Small intestine (tissue), 7 donors: Measurements from ENCODE around the gene C1orf21. TPM values are rescaled to one million over a fixed set of nuclear protein-coding genes. Genes with fewer than 3 reads are reported as not detected.
A peak's percentile ranks its signal among the peaks of the same experiment; 100 is the strongest.

Experiments used
- DNase-seq, 2 donors: peaks; one replicate each; pipeline versions ENCODE4 v3.0.0 to v3.0.0-alpha.2; 2013
- FAIRE-seq: peaks from 2 replicates; lab custom pipeline; 2012; peaks lifted over from hg19 to GRCh38; lab: Jason Lieb, UNC
- H3K27ac ChIP-seq, 3 donors: one replicate each; pipeline ENCODE4 v1.5.1; 2013; ENCODE audit warnings: low read length in 2 of 3, mild to moderate bottlenecking in 2 of 3, control low read depth in 1 of 3, inconsistent platforms in 1 of 3, low read depth in 1 of 3, moderate library complexity in 1 of 3
- H3K27me3 ChIP-seq, 3 donors: one replicate each; pipeline ENCODE4 v1.6.1; 2013; ENCODE audit warnings: low read length in 3 of 3, inconsistent platforms in 1 of 3; ENCODE audit not compliant: control insufficient read depth in 3 of 3, insufficient read depth in 3 of 3
- H3K36me3 ChIP-seq, 3 donors: one replicate each; pipeline ENCODE4 v1.6.1; 2013; ENCODE audit warnings: low read length in 3 of 3, inconsistent platforms in 1 of 3, low read depth in 1 of 3, mild to moderate bottlenecking in 1 of 3, moderate library complexity in 1 of 3; ENCODE audit not compliant: control insufficient read depth in 3 of 3, insufficient read depth in 2 of 3
- H3K4me1 ChIP-seq, 3 donors: one replicate each; pipeline ENCODE4 v1.6.1; 2013; ENCODE audit warnings: low read length in 2 of 3, inconsistent platforms in 1 of 3, low read depth in 1 of 3, mild to moderate bottlenecking in 1 of 3, moderate library complexity in 1 of 3; ENCODE audit not compliant: control insufficient read depth in 3 of 3, insufficient read depth in 2 of 3
- H3K4me3 ChIP-seq, 3 donors: one replicate each; pipeline ENCODE4 v1.5.1; 2013; ENCODE audit warnings: low read length in 3 of 3, control low read depth in 1 of 3, inconsistent platforms in 1 of 3, low read depth in 1 of 3, mild to moderate bottlenecking in 1 of 3, moderate library complexity in 1 of 3
- H3K9me3 ChIP-seq, 2 donors: one replicate each; pipeline ENCODE4 v1.6.1; 2013; ENCODE audit warnings: low read depth in 1 of 2, low read length in 1 of 2; ENCODE audit not compliant: control insufficient read depth in 2 of 2, insufficient read depth in 1 of 2
- WGBS, 3 donors: extraction: QIAGEN DNeasy Blood & Tissue Kit; methylation state at CpG; one replicate each; pipeline ENCODE4 v1.1.7; 2013; 5-methylcytosine and 5-hydroxymethylcytosine counted together
- polyA plus RNA-seq, 4 donors: library from polyadenylated mRNA; stranded (reverse) in 3 of 4; unstranded in 1 of 4; fragments of 200-250 nt in 3 of 4; fragments of 120-200 nt in 1 of 4; gene quantifications; one replicate each; pipeline versions ENCODE4 v1.2.1 to v1.2.3, GENCODE V29; 2013
- donor health status: healthy with polysubstance abuse.
- donor health status: control.
- donor health status: control.
- donor health status: Bipolar disorder and iron deficiency.
- donor health status: healthy.

The C1orf21 gene
- polyA plus RNA-seq, 4 donors, result 36.5 to 78.3 (median 58.9) TPM

DNA sequence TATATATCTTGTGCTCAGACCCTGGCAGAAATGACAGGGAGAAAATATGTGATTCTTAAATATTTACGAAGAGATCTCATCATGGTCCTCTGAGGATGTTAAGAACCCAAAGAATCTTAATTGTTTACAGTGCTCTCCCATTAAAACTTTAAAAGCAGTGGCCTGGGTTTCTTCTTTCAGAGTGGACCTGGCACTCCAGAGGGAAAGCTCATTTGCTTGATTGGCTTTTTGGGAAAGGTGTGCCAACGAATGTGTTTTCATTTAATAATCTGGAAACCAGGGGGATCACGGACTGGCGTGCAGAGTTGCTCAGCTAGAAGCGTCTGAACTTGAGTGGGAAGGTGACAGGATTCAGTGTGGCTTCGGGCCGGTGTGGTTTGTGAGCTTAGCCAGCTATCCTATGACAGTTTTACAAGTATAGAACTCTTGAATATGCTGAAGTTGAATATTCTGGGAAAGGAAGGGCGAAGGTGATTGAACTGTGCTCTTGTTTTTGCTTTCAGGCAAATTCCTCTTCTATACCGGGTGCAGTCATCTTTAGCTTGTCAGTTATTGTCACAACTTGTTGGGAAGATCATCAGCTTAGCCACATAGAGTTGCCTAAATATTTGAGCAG is 154.8 kb downstream of the C1orf21 start:
- Histone ChIP-seq H3K9me3 (no peaks in the 10 kb centered on the region), H3K4me1 (no peaks in the 10 kb centered on the region), H3K36me3 (no peaks in the 10 kb centered on the region), H3K27me3 (no peaks in the 10 kb centered on the region), H3K4me3 (no peak overlapping the region), H3K27ac (peak overlapping the region in 1 of 3 donors; percentile 11)
- DNase-seq (no peak), FAIRE-seq (no peak)
- 80 to 90% (median 86%) methylated on average over 9 of the region's 9 CpGs for WGBS, 3 donors

DNA sequence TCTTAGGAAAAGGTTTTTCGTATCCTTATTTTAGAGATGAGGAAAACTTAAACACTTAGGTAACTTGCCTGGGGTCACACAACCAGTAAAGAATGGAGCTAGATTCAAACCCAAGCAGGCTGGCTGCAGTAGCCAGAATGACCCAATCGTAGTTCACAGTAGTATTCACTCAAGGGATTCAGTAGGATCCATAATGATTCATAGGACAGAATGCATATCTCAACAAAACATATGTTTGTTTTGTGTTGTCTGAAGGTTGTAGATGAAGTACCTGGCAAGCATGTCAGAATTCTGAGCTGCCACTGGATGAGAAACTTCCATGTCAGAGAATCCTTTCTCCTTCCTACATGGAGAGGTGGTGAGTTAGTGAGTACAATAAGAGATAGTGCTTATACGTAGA is 155.5 kb downstream of the C1orf21 start:
- no peak for DNase-seq
- Histone ChIP-seq H3K9me3 (no peaks in the 10 kb centered on the region), H3K27ac (no peak overlapping the region), H3K36me3 (no peaks in the 10 kb centered on the region), H3K27me3 (no peaks in the 10 kb centered on the region), H3K4me3 (no peak overlapping the region), H3K4me1 (no peaks in the 10 kb centered on the region)
- 87 to 96% (median 90%) methylated on average over 3 of the region's 3 CpGs for WGBS, 3 donors
- no peak for FAIRE-seq

DNA sequence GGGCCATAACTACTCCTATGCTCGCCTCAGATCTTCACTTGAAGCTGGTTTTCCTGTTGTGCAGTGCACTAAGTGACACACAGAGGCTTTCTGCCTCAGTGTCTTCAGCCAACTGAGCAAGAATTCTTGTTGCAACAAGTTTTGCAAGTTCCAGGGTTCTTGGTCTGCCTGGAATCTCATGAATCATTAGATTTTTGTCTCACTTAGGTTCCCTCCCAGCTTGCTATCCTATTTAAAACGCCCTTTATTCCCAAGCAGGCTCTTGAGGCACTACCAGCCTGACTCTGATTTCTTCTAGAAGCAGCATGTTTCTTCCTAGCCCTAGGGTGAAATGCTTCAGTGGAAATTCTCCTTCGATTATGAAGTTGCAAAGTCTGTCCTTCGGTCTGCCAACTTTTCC is 158.8 kb downstream of the C1orf21 start:
- DNase-seq (no peak), FAIRE-seq (no peak)
- Histone ChIP-seq H3K4me3 (no peak overlapping the region), H3K36me3 (no peaks in the 10 kb centered on the region), H3K9me3 (no peaks in the 10 kb centered on the region), H3K27me3 (no peaks in the 10 kb centered on the region), H3K4me1 (no peaks in the 10 kb centered on the region), H3K27ac (no peak overlapping the region)
- 86 to 88% (median 86%) methylated on average over 4 of the region's 4 CpGs for WGBS, 3 donors

DNA sequence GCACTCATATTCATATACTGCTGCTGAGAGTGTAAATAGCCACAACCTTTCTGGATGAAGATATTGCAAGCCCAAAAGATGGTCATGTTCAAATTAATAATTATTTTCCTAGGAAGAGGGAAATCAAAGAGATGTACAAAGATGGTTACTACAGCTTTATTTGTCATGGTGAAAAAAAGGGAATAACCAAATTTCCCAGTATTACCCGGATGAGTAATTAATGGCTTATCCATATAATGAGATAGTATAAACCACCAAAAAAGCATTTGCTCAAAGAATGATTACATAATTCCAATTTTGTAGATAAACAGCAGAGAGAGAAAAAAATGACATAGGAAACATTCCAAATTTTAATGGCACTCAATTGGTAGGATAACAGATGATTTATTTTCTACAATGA is 165.6 kb downstream of the C1orf21 start:
- WGBS, 3 donors, result 79 to 97% (median 93%) methylated on average over 1 of the region's 1 CpG
- no peaks in the 10 kb centered on the region for H3K4me1 ChIP-seq
- no peak for FAIRE-seq
- no peak for DNase-seq
- H3K27me3 ChIP-seq, result no peaks in the 10 kb centered on the region
- no peaks in the 10 kb centered on the region for H3K9me3 ChIP-seq
- H3K4me3 ChIP-seq, result no peak overlapping the region
- H3K36me3 ChIP-seq, result no peaks in the 10 kb centered on the region
- H3K27ac ChIP-seq, result no peak overlapping the region

DNA sequence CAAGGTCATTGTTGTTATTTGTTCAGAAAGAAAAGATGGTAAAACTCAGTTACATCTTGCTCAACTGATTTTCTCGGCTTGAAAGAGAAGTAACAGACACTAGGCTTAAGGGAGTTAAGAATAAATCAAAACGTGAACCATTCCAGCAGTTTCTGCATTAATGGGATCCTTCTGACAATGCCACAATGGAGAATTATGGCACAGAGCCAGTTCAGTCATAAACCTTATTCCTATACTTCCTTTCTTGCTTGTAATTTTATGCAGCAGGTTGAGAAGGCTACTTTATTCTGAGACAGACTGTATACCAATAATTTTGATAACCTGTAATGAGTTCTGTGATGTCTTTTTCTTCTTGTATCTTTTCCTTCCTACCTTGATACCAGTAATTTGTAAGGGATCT is 167.0 kb downstream of the C1orf21 start:
- DNase-seq (no peak), FAIRE-seq (no peak)
- no peak overlapping the region for H3K27ac ChIP-seq
- no peaks in the 10 kb centered on the region for H3K36me3 ChIP-seq
- no peak overlapping the region for H3K4me3 ChIP-seq
- no peaks in the 10 kb centered on the region for H3K9me3 ChIP-seq
- H3K27me3 ChIP-seq, result no peaks in the 10 kb centered on the region
- 54 to 64% (median 63%) methylated on average over 2 of the region's 2 CpGs for WGBS, 3 donors
- H3K4me1 ChIP-seq, result no peaks in the 10 kb centered on the region

DNA sequence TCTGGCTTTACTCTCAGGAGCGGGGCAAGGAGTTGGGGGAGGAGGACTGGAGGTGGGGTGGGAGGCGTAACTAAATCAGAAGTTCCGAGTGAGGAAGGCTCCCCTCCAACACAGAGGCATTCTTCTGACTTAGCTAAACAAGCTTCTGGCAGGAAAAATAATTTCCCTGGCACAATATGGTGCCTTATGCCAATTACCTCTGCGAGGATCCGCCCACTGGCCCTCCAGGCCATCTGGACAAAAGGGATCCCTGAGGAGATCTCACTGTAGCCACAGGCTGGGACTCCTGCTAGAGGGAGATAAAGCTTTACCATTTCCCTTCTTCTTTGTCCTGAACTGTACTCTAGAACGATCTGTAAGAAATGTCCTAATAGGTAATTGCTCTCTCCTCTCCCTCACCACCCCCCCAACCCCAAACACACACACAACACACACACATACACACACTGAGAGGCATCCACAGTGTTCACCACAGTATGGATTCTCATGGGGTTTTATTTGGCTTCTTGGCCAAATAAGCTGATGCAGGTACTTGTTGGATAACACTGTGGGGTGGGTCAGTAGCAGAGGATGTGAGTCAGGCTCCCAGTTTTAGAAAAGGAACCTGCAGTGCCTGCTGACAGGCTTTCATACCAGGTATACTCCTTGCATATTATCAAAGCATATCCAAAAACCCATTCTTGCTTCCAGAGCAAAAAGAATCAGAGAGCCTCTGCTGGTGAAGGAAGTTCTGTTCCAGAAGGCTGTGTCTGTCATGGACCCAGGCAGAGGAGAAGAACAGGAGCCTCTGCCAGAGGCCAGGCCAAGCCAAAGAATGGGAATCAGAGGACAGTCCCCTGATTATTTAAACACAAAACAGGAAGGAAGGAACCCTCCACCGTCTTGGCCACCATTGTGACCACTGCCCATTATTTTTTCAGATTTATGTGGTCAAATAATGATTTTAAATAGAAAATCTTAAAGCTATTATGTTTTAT is 169.1 kb downstream of the C1orf21 start:
- WGBS, 3 donors, result 82 to 93% (median 88%) methylated on average over 7 of the region's 7 CpGs
- Histone ChIP-seq H3K4me3 (no peak overlapping the region), H3K9me3 (no peaks in the 10 kb centered on the region), H3K36me3 (no peaks in the 10 kb centered on the region), H3K27ac (no peak overlapping the region), H3K27me3 (no peaks in the 10 kb centered on the region), H3K4me1 (no peaks in the 10 kb centered on the region)
- FAIRE-seq, result no peak
- DNase-seq, result no peak

DNA sequence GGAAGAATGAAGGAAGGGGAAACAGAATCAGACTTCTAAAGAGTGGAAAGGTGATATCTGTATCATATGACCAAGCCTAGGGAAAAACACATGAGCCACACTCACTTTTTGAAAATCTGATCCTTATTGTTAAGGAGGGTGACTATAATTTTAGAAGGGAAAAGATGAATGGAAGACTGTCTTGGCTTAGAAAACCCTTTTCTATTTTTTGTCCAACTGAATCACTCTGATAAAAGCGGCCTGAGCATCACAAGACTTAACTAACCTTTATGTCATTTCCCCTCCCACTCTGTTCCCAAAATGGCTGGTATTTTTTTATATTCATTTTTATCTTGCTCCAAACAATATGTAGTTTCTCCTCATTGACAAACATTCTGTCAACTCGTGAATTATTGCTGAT is 169.8 kb downstream of the C1orf21 start:
- Histone ChIP-seq H3K27me3 (no peaks in the 10 kb centered on the region), H3K36me3 (no peaks in the 10 kb centered on the region), H3K4me1 (no peaks in the 10 kb centered on the region), H3K4me3 (no peak overlapping the region), H3K9me3 (no peaks in the 10 kb centered on the region), H3K27ac (no peak overlapping the region)
- no peak for FAIRE-seq
- WGBS, 3 donors, result 77 to 91% (median 83%) methylated on average over 2 of the region's 2 CpGs
- no peak for DNase-seq

DNA sequence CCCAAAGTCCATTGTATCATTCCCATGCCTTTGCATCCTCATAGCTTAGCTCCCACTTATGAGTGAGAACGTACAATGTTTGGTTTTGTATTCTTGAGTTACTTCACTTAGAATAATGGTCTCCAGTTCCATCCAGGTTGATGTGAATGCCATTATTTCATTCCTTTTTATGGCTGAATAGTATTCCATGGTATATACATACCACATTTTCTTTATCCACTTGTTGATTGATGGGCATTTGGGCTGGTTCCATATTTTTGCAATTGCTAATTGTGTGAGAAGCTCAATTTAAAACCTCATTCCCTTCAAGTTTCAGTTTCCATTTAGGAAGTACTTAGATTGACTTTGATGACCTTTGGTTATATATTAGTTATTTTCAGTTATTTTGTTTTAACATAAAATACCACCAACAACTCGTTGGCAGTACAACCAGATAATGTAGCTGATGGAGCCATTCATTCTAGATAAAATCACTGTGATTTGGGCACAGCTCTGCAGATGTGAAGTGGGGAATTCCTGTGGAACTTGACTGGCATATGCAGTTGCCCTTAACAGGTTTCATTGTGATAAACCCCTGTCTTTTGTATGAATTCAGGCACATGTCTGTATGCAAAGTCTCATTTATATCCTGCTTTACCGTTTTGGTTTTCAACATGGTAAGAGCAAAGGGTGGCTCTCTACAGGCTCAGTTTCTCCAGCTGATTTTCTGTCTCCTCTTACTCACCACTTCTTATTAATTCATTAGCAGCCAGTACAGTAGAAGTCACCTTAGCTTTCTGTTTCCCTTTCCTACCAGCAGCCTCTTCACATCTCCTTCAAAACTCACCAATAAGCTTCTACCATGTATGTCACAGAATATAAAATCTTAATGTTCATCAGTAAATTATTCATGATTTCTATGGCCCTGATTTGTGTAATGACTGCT is 170.9 kb downstream of the C1orf21 start:
- FAIRE-seq (no peak), DNase-seq (no peak)
- Histone ChIP-seq H3K4me1 (no peaks in the 10 kb centered on the region), H3K27ac (no peak overlapping the region), H3K27me3 (no peaks in the 10 kb centered on the region), H3K36me3 (peaks cover 0 to 2% (median 0%) of the 10 kb centered on the region in 3 donors), H3K9me3 (no peaks in the 10 kb centered on the region), H3K4me3 (no peak overlapping the region)
- 54 to 69% (median 55%) methylated on average over 3 of the region's 3 CpGs for WGBS, 3 donors
